CD14-positive monocyte (primary cell): ENCODE results near the gene MBP. TPM values are rescaled to one million over a fixed set of nuclear protein-coding genes. Genes with fewer than 3 reads are reported as not detected.
"Not testable (repeated sequence)": the region's sequence is repeated elsewhere in the genome, so short reads cannot be mapped to it uniquely, and the experiment has no call there.

Source experiments
- DNase-seq, 3 donors: peaks; one replicate each; pipeline ENCODE4 v3.0.0-alpha.2; 2011 to 2022
- H2AFZ ChIP-seq: 2 replicates; pipeline ENCODE4 v1.6.0; 2012; ENCODE audit warnings: mild to moderate bottlenecking, low read depth, low read length, inconsistent platforms; ENCODE audit not compliant: insufficient read depth, poor library complexity, severe bottlenecking
- H3K27ac ChIP-seq, 2 donors: 1 replicate in 1 of 2; 2 replicates in 1 of 2; pipeline ENCODE4 v1.5.1; 2012 to 2013; ENCODE audit warnings: low read length in 2 of 2, control low read depth in 1 of 2, inconsistent platforms in 1 of 2, low read depth in 1 of 2, mild to moderate bottlenecking in 1 of 2
- H3K27me3 ChIP-seq, 2 donors: one replicate each; pipeline versions ENCODE4 v1.6.0 to v1.6.1; 2011 to 2013; ENCODE audit warnings: low read length in 2 of 2; ENCODE audit not compliant: control insufficient read depth in 2 of 2, insufficient read depth in 2 of 2
- H3K36me3 ChIP-seq, 2 donors: replicated peaks in 1 of 2; 1 replicate in 1 of 2; 2 replicates in 1 of 2; pipeline versions ENCODE4 v1.5.1 to v1.6.1; 2012 to 2013; ENCODE audit warnings: low read length in 2 of 2, control low read depth in 1 of 2, inconsistent platforms in 1 of 2, mild to moderate bottlenecking in 1 of 2; ENCODE audit not compliant: insufficient read depth in 2 of 2, control insufficient read depth in 1 of 2
- H3K4me1 ChIP-seq, 2 donors: 1 replicate in 1 of 2; 2 replicates in 1 of 2; pipeline versions ENCODE4 v1.5.1 to v1.6.1; 2012 to 2013; ENCODE audit warnings: low read length in 2 of 2, control low read depth in 1 of 2, inconsistent platforms in 1 of 2, mild to moderate bottlenecking in 1 of 2, moderate library complexity in 1 of 2; ENCODE audit not compliant: insufficient read depth in 2 of 2, control insufficient read depth in 1 of 2
- H3K4me2 ChIP-seq: replicated peaks from 2 replicates; pipeline ENCODE3; 2012; ENCODE audit warnings: low read length, moderate library complexity, mild to moderate bottlenecking; ENCODE audit not compliant: poor library complexity, severe bottlenecking; ENCODE audit errors: extremely low read depth
- H3K4me3 ChIP-seq, 3 experiments: fragments of 200-600 bp in 1 of 3; sonication (generic) in 1 of 3; replicated peaks in 1 of 3; 1 replicate in 2 of 3; 2 replicates in 1 of 3; pipeline ENCODE4 v1.5.1; 2011 to 2013; ENCODE audit warnings: low read length in 3 of 3, mild to moderate bottlenecking in 3 of 3, control low read depth in 2 of 3, low read depth in 2 of 3, inconsistent platforms in 1 of 3, moderate library complexity in 1 of 3
- H3K79me2 ChIP-seq: 2 replicates; pipeline ENCODE4 v1.6.0; 2012; ENCODE audit warnings: mild to moderate bottlenecking, control low read depth, inconsistent platforms, low read length, moderate library complexity; ENCODE audit not compliant: insufficient read depth
- H3K9ac ChIP-seq: 2 replicates; pipeline ENCODE4 v1.6.0; 2017; ENCODE audit warnings: low read length, mild to moderate bottlenecking; ENCODE audit not compliant: insufficient read depth, poor library complexity, severe bottlenecking
- H3K9me3 ChIP-seq, 2 donors: replicated peaks in 1 of 2; 1 replicate in 1 of 2; 2 replicates in 1 of 2; pipeline versions ENCODE4 v1.5.1 to v1.6.1; 2012 to 2013; ENCODE audit warnings: low read length in 2 of 2, control low read depth in 1 of 2; ENCODE audit not compliant: control insufficient read depth in 1 of 2, insufficient read depth in 1 of 2
- H4K20me1 ChIP-seq: 2 replicates; pipeline ENCODE4 v1.6.0; 2012; ENCODE audit warnings: mild to moderate bottlenecking, low read length, control low read depth, moderate library complexity; ENCODE audit not compliant: insufficient read depth
- H3K27ac Mint-ChIP-seq, 7 donors: one replicate each; pipeline ENCODE4 v1.8.0; 2020; ENCODE audit warnings: mild to moderate bottlenecking in 7 of 7, mixed read lengths in 7 of 7, moderate library complexity in 6 of 7, inconsistent platforms in 2 of 7
- H3K27me3 Mint-ChIP-seq, 3 donors: one replicate each; pipeline ENCODE4 v1.8.0; 2021 to 2022; ENCODE audit warnings: low read depth in 3 of 3, mild to moderate bottlenecking in 3 of 3, mixed read lengths in 3 of 3, moderate library complexity in 3 of 3, inconsistent platforms in 1 of 3
- H3K36me3 Mint-ChIP-seq, 2 donors: one replicate each; pipeline ENCODE4 v1.8.0; 2020; ENCODE audit warnings: mixed read lengths in 2 of 2, inconsistent platforms in 1 of 2, mild to moderate bottlenecking in 1 of 2
- H3K4me1 Mint-ChIP-seq: one replicate; pipeline ENCODE4 v1.8.0; 2020; ENCODE audit warnings: mild to moderate bottlenecking, mixed read lengths
- H3K4me3 Mint-ChIP-seq, 2 donors: one replicate each; pipeline ENCODE4 v1.8.0; 2020; ENCODE audit warnings: mild to moderate bottlenecking in 2 of 2, mixed read lengths in 2 of 2, moderate library complexity in 1 of 2
- H3K9me3 Mint-ChIP-seq, 7 donors: one replicate each; pipeline ENCODE4 v1.8.0; 2020 to 2022; ENCODE audit warnings: mixed read lengths in 7 of 7, mild to moderate bottlenecking in 6 of 7, moderate library complexity in 6 of 7, inconsistent platforms in 2 of 7
- CTCF ChIP-seq: fragments of 200-600 bp; IDR thresholded peaks from one replicate; pipeline ENCODE4 v1.8.0; 2022; ENCODE audit warnings: antibody characterized with exemption, mild to moderate bottlenecking
- WGBS: methylation state at CpG from one replicate; pipeline ENCODE4 v1.1.5; 2013; ENCODE audit warnings: missing lambda C conversion rate; ENCODE audit not compliant: insufficient coverage; 5-methylcytosine and 5-hydroxymethylcytosine counted together
- intact Hi-C, 2 donors: fragments of 100-400 bp; cut with micrococcal nuclease; formaldehyde crosslinking; loops; one replicate each; pipeline versions ENCODE4 v1.15.0 to v1.15.1; 2023
- polyA plus RNA-seq, 3 donors: library from polyadenylated mRNA; depleted of rRNA in 1 of 3; unstranded in 2 of 3; stranded (reverse) in 1 of 3; fragments of 300-500 nt in 2 of 3; fragments of >200 nt in 1 of 3; fragmentation: Illumina TruSeq in 2 of 3; gene quantifications; 1 replicate in 2 of 3; 2 replicates in 1 of 3; pipeline ENCODE4 v1.2.3, GENCODE V29; 2012 to 2021

The MBP gene
- polyA plus RNA-seq, 3 donors = 47.7 to 81.0 (median 50.4) TPM

GRCh38 chr18:77019641-77020040 is 112.9 kb downstream of the MBP start:
- H3K36me3 ChIP-seq = peaks cover 36 to 80% of the 10 kb centered on the region in 2 donors
- no peak overlapping the region for H3K4me3 ChIP-seq
- H2AFZ ChIP-seq = no peak overlapping the region
- no peak for TF ChIP-seq CTCF
- no peak for DNase-seq
- intact Hi-C loops = no loop called here
- H3K9ac ChIP-seq = no peak overlapping the region
- H3K9me3 Mint-ChIP-seq = no peaks in the 10 kb centered on the region
- H3K27ac Mint-ChIP-seq = peak overlapping the region in 2 of 7 donors; percentile 19 to 74
- H3K27me3 Mint-ChIP-seq = no peaks in the 10 kb centered on the region
- H3K79me2 ChIP-seq = peaks cover 37% of the 10 kb centered on the region
- H3K4me3 Mint-ChIP-seq = no peak overlapping the region
- peaks cover 96% of the 10 kb centered on the region for H4K20me1 ChIP-seq
- H3K36me3 Mint-ChIP-seq = peaks cover 76 to 78% of the 10 kb centered on the region in 2 donors
- WGBS = 94% methylated on average over 8 of the region's 9 CpGs
- no peak overlapping the region for H3K4me2 ChIP-seq
- peaks cover 28% of the 10 kb centered on the region for H3K4me1 Mint-ChIP-seq
- H3K9me3 ChIP-seq = no peaks in the 10 kb centered on the region
- no peak overlapping the region for H3K27ac ChIP-seq
- no peaks in the 10 kb centered on the region for H3K27me3 ChIP-seq
- H3K4me1 ChIP-seq = peaks cover 22 to 23% of the 10 kb centered on the region in 2 donors

GRCh38 chr18:77018650-77019049 is 113.9 kb downstream of the MBP start:
- H3K9ac ChIP-seq, H3K4me3 ChIP-seq, H3K27ac Mint-ChIP-seq, intact Hi-C loops, H3K9me3 Mint-ChIP-seq, H3K4me2 ChIP-seq, H3K4me3 Mint-ChIP-seq, H2AFZ ChIP-seq, H3K9me3 ChIP-seq, H3K27ac ChIP-seq, H3K27me3 ChIP-seq, DNase-seq, H3K27me3 Mint-ChIP-seq: not testable (repeated sequence)
- Histone ChIP-seq H3K36me3 (peaks cover 36 to 74% of the 10 kb centered on the region in 2 donors), H3K4me1 (peaks cover 28 to 29% of the 10 kb centered on the region in 2 donors), H3K79me2 (peaks cover 41% of the 10 kb centered on the region), H4K20me1 (peaks cover 96% of the 10 kb centered on the region)
- Mint-ChIP-seq H3K4me1 (peaks cover 33% of the 10 kb centered on the region), H3K36me3 (peaks cover 72 to 76% of the 10 kb centered on the region in 2 donors)
